Endothelial cell of umbilical vein (primary cell): Measurements from ENCODE around the gene B3GNT3. TPM values are rescaled to one million over a fixed set of nuclear protein-coding genes. Genes with fewer than 3 reads are reported as not detected.

Experiments used
- BruUV-seq: library from RNA; stranded (reverse); fragments of 400-500 nt; replicated peaks from 2 replicates; lab custom pipeline; 2021; lab: Mats Ljungman, UMichigan
- CTCF ChIA-PET: fragments of 300-600, 350-600 bp; sonication (Branson Sonifier 250); formaldehyde crosslinking; loops from one replicate; lab custom pipeline; 2021; ENCODE audit warnings: antibody characterized with exemption, inconsistent platforms; lab: Charles Lee
- POLR2A ChIA-PET: fragments of 300-600, 350-600 bp; sonication (Branson Sonifier 250); formaldehyde crosslinking; loops from one replicate; lab custom pipeline; 2021; ENCODE audit warnings: antibody characterized with exemption, inconsistent platforms; lab: Charles Lee
- DNase-seq: peaks from one replicate; pipeline ENCODE4 v3.0.0-alpha.2; 2011; ENCODE audit warnings: low read depth, low spot score
- FAIRE-seq: peaks from 2 replicates; lab custom pipeline; 2011; peaks lifted over from hg19 to GRCh38; lab: Jason Lieb, UNC
- H2AFZ ChIP-seq: 2 replicates; pipeline ENCODE4 v1.6.0; 2012; ENCODE audit warnings: low read depth, low read length, control low read depth, inconsistent platforms
- H3K27ac ChIP-seq: 2 replicates; pipeline ENCODE4 v1.5.1; 2011; ENCODE audit warnings: low read depth, mild to moderate bottlenecking, control low read depth, low read length, moderate library complexity; ENCODE audit not compliant: insufficient read depth
- H3K27me3 ChIP-seq, 2 experiments: 2 replicates each; pipeline versions ENCODE4 v1.6.0 to v1.6.1; 2011; ENCODE audit warnings: low read length in 2 of 2, mixed read lengths in 1 of 2; ENCODE audit not compliant: control insufficient read depth in 2 of 2, insufficient read depth in 2 of 2
- H3K36me3 ChIP-seq, 2 experiments: 2 replicates in 1 of 2; 3 replicates in 1 of 2; pipeline ENCODE4 v1.5.1; 2011; ENCODE audit warnings: low read length in 2 of 2, mild to moderate bottlenecking in 1 of 2, moderate library complexity in 1 of 2; ENCODE audit not compliant: control insufficient read depth in 2 of 2, insufficient read depth in 2 of 2; ENCODE audit errors: extremely low read depth in 1 of 2
- H3K4me1 ChIP-seq: 3 replicates; pipeline ENCODE4 v1.5.1; 2011; ENCODE audit warnings: mild to moderate bottlenecking, low read length; ENCODE audit not compliant: control insufficient read depth, insufficient read depth; ENCODE audit errors: extremely low read depth
- H3K4me2 ChIP-seq: 2 replicates; pipeline ENCODE4 v1.6.1; 2011; ENCODE audit warnings: low read length, control low read depth, mixed read lengths; ENCODE audit not compliant: insufficient read depth
- H3K4me3 ChIP-seq, 3 experiments: fragments of 200-600 bp in 1 of 3; sonication (generic), shearing (Covaris generic) in 1 of 3; replicated peaks in 1 of 3; 2 replicates each; pipeline ENCODE4 v1.5.1; 2011 to 2016; ENCODE audit warnings: control low read depth in 3 of 3, low read length in 3 of 3, mild to moderate bottlenecking in 2 of 3, inconsistent platforms in 1 of 3, low read depth in 1 of 3, moderate library complexity in 1 of 3; ENCODE audit not compliant: insufficient read depth in 1 of 3
- H3K79me2 ChIP-seq: 2 replicates; pipeline ENCODE4 v1.6.0; 2012; ENCODE audit warnings: low read length, inconsistent platforms; ENCODE audit not compliant: control insufficient read depth, insufficient read depth
- H3K9ac ChIP-seq: replicated peaks from 2 replicates; pipeline ENCODE3; 2011; ENCODE audit warnings: low read length, control low read depth; ENCODE audit not compliant: insufficient read depth; ENCODE audit errors: extremely low read depth
- H3K9me1 ChIP-seq: replicated peaks from 3 replicates; pipeline ENCODE4 v1.6.0; 2011; ENCODE audit warnings: mild to moderate bottlenecking, low read length; ENCODE audit not compliant: control insufficient read depth, insufficient read depth; ENCODE audit errors: extremely low read depth
- H3K9me3 ChIP-seq: replicated peaks from 2 replicates; pipeline ENCODE4 v1.5.1; 2012; ENCODE audit warnings: low read length, inconsistent platforms; ENCODE audit not compliant: control insufficient read depth, insufficient read depth
- H4K20me1 ChIP-seq: replicated peaks from 2 replicates; pipeline ENCODE3; 2011; ENCODE audit warnings: mild to moderate bottlenecking, low read length; ENCODE audit not compliant: control insufficient read depth, insufficient read depth; ENCODE audit errors: extremely low read depth
- EZH2 ChIP-seq: IDR thresholded peaks from 2 replicates; pipeline ENCODE4 v1.6.1; 2012; ENCODE audit warnings: borderline replicate concordance, low read depth, mild to moderate bottlenecking, moderate library complexity, low read length, inconsistent platforms; ENCODE audit not compliant: severe bottlenecking
- FOS ChIP-seq: IDR thresholded peaks from 2 replicates; pipeline ENCODE4 v1.6.1; 2011; ENCODE audit warnings: mild to moderate bottlenecking, low read length, moderate library complexity, borderline replicate concordance; ENCODE audit not compliant: insufficient read depth
- GATA2 ChIP-seq: IDR thresholded peaks from 2 replicates; pipeline ENCODE4 v1.7.0; 2011; ENCODE audit warnings: low read depth, mild to moderate bottlenecking, moderate library complexity, mixed read lengths, low read length; ENCODE audit not compliant: insufficient read length, insufficient read depth
- JUN ChIP-seq: IDR thresholded peaks from 2 replicates; pipeline ENCODE4 v1.6.1; 2011; ENCODE audit warnings: borderline replicate concordance, low read depth; ENCODE audit not compliant: insufficient read length, insufficient read depth
- MYC ChIP-seq: IDR thresholded peaks from one replicate; pipeline ENCODE4 v1.6.1; 2011; ENCODE audit warnings: mild to moderate bottlenecking, low read depth, low read length
- POLR2A ChIP-seq: IDR thresholded peaks from 2 replicates; pipeline ENCODE4 v1.6.1; 2012; ENCODE audit warnings: low read depth, mild to moderate bottlenecking, control low read depth, low read length
- POLR2AphosphoS5 ChIP-seq: IDR thresholded peaks from 2 replicates; pipeline ENCODE4 v1.6.1; 2012; ENCODE audit warnings: low read depth, mild to moderate bottlenecking, control low read depth, low read length, moderate library complexity; ENCODE audit not compliant: insufficient read depth
- dilution Hi-C: fragments of 300-500 bp; cut with MboI; formaldehyde crosslinking; loops from one replicate; pipeline ENCODE4 v1.15.0; 2019; ENCODE audit warnings: low sequenced_read_pairs; ENCODE audit not compliant: extremely low pct_ligation_motif_present
- intact Hi-C: fragments of 100-400 bp; cut with micrococcal nuclease; formaldehyde crosslinking; loops from one replicate; pipeline ENCODE4 v1.10.0; 2022
- polyA plus RNA-seq, 4 experiments: library from polyadenylated mRNA; depleted of rRNA in 3 of 4; stranded (reverse) in 3 of 4; unstranded in 1 of 4; fragments of >200 nt; gene quantifications; 2 replicates each; pipeline versions ENCODE4 v1.2.1 to v1.2.3, GENCODE V29; 2011 to 2012; ENCODE audit warnings: missing spikeins in 1 of 4
- total RNA-seq: library from RNA; stranded (reverse); gene quantifications from 2 replicates; pipeline ENCODE4 v1.2.3, GENCODE V29; 2021
- TF ChIP-seq, protein P1 (sequence below), 2 donors: IDR thresholded peaks; 1 replicate in 1 of 2; 2 replicates in 1 of 2; pipeline ENCODE4 v1.5.1; 2011; ENCODE audit warnings: low read length in 2 of 2, mild to moderate bottlenecking in 2 of 2, moderate library complexity in 2 of 2, control low read depth in 1 of 2, inconsistent platforms in 1 of 2, low read depth in 1 of 2; ENCODE audit not compliant: insufficient read depth in 1 of 2; ENCODE audit errors: extremely low read depth in 1 of 2
- TF ChIP-seq, protein P2 (sequence below): IDR thresholded peaks from 2 replicates; pipeline ENCODE4 v1.6.1; 2011; ENCODE audit not compliant: insufficient read depth, insufficient read length

The B3GNT3 gene
- total and polyA plus RNA-seq, 2 donors (not counting 3 experiments of a cell fraction or from before 2014, with no cell fraction given), result 0.10 TPM; not detected in 1

DNA sequence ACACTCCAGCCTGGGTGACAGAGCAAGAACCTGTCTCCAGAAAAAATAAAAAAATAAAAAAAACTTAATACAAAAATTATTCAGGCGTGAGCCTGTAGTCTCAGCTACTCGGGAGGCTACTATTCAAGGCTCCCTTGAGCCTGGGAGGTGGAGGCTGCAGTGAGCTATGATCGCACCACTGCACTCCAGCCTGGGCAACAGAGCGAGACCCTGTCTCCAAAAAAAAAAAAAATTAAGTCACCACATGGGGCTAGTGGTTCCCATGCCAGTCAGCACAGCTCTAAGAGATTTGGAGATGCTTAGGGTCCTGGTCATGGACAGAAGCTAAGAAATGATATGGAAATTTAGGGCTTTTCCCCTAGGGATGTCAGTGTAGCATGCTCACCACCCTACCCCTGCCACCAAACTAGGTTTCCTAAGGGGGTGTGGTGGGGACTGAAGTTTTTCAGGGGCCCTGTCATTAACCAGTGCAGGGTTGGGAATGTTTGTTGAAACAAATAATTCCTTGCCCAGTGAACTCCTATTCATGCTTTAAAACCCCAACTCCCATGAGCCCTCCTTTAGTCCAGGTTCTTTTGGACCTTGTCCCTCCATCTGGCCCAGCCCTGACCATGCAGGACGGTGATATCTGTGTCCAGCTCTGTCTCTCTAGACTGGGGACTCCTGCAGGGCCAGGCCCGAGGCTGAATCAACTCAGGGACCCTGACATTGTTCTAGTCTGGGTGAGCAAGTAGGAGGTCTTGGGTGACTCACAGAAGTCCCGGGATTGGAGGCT, 41.9 kb upstream of the B3GNT3 start:
- Histone ChIP-seq H3K79me2 (no peaks in the 10 kb centered on the region), H3K4me3 (no peak overlapping the region), H3K27me3 (peaks cover 0 to 2% of the 10 kb centered on the region in 2 experiments), H3K4me1 (peaks cover 3% of the 10 kb centered on the region), H3K9me3 (no peaks in the 10 kb centered on the region), H3K36me3 (no peaks in the 10 kb centered on the region), H2AFZ (no peak overlapping the region), H3K27ac (no peak overlapping the region), H4K20me1 (no peaks in the 10 kb centered on the region), H3K9ac (no peak overlapping the region), H3K4me2 (no peak overlapping the region), H3K9me1 (no peaks in the 10 kb centered on the region)
- DNase-seq, result no peak
- TF ChIP-seq GATA2 (no peak), MYC (no peak), FOS (no peak)
- POLR2A ChIA-PET, result interaction anchor here (0.6 kb wide), 1 partner anchor 54 kb away, joined by 4 read pairs; no protein-coding TSS in a partner anchor
- CTCF ChIA-PET, result interaction anchor here (1.0 to 1.7 kb wide), 5 partner anchors 8 to 106 kb away, joined by 3 to 21 read pairs (median 4); partner anchors contain the start of gene RPL18A
- dilution Hi-C loops (no loop called here), intact Hi-C loops (no loop called here)
- no TSS peak for BruUV-seq
- no peak for FAIRE-seq

DNA sequence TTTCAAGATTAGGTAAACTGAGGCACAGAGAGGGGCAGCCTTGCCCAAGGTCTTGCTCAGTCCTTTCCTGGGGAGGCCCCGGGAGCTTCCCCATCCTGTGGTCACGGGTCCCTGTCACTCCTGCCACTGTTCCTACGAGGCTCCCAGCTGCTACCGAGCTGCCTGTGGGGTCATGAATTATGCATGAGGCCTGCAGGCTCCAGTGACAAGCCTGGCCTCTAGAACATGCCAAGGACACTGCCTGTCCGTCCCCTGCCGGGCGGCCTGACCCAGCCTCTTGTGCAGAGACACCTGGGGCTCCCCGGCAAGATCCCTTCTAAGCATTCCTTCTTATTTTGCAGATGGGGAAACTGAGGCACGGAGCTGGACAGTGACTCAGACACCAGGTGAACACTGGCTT, 41.0 kb upstream of the B3GNT3 start:
- Histone ChIP-seq H3K36me3 (no peaks in the 10 kb centered on the region), H3K4me1 (peaks cover 3% of the 10 kb centered on the region), H4K20me1 (no peaks in the 10 kb centered on the region), H3K27me3 (peaks cover 0 to 1% of the 10 kb centered on the region in 2 experiments), H3K9ac (no peak overlapping the region), H3K27ac (no peak overlapping the region), H3K4me3 (no peak overlapping the region), H2AFZ (no peak overlapping the region), H3K9me3 (no peaks in the 10 kb centered on the region), H3K79me2 (no peaks in the 10 kb centered on the region), H3K9me1 (no peaks in the 10 kb centered on the region), H3K4me2 (no peak overlapping the region)
- no TSS peak for BruUV-seq
- FAIRE-seq (no peak), DNase-seq (no peak)
- CTCF ChIA-PET, result interaction anchor here (0.9 to 1.7 kb wide), 4 partner anchors 12 to 30 kb away, joined by 3 to 21 read pairs (median 4); no protein-coding TSS in a partner anchor
- TF ChIP-seq POLR2AphosphoS5 (no peak), FOS (no peak), JUN (no peak), POLR2A (no peak), EZH2 (no peak), GATA2 (no peak), MYC (no peak)
- TF ChIP-seq, protein P1, sequence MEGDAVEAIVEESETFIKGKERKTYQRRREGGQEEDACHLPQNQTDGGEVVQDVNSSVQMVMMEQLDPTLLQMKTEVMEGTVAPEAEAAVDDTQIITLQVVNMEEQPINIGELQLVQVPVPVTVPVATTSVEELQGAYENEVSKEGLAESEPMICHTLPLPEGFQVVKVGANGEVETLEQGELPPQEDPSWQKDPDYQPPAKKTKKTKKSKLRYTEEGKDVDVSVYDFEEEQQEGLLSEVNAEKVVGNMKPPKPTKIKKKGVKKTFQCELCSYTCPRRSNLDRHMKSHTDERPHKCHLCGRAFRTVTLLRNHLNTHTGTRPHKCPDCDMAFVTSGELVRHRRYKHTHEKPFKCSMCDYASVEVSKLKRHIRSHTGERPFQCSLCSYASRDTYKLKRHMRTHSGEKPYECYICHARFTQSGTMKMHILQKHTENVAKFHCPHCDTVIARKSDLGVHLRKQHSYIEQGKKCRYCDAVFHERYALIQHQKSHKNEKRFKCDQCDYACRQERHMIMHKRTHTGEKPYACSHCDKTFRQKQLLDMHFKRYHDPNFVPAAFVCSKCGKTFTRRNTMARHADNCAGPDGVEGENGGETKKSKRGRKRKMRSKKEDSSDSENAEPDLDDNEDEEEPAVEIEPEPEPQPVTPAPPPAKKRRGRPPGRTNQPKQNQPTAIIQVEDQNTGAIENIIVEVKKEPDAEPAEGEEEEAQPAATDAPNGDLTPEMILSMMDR (IDR thresholded peaks at IDR 0.05; ENCODE audit: extremely low read depth in 1 of 2, insufficient read depth in 1 of 2, low read depth in 1 of 2, low read length in 2 of 2), result no peak
- TF ChIP-seq, protein P2, sequence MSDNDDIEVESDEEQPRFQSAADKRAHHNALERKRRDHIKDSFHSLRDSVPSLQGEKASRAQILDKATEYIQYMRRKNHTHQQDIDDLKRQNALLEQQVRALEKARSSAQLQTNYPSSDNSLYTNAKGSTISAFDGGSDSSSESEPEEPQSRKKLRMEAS, result no peak
- POLR2A ChIA-PET, result interaction anchor here (0.6 kb wide), 2 partner anchors 53 to 273 kb away, joined by 4 to 6 read pairs; no protein-coding TSS in a partner anchor
- intact Hi-C loops (no loop called here), dilution Hi-C loops (no loop called here)
